MG63 (cell line): ENCODE results near the gene CHD5. TPM values are rescaled to one million over a fixed set of nuclear protein-coding genes. Genes with fewer than 3 reads are reported as not detected.

ENCODE experiments used
- DNase-seq: peaks from one replicate; pipeline ENCODE4 v3.0.0-alpha.2; 2020
- H3K27me3 ChIP-seq: fragments of 250-450 bp; sonication (Bioruptor Pico); 2 replicates; pipeline ENCODE4 v1.5.1; 2020; ENCODE audit warnings: mild to moderate bottlenecking, moderate library complexity
- H3K36me3 ChIP-seq: fragments of 250-450 bp; sonication (Bioruptor Pico); 2 replicates; pipeline ENCODE4 v1.5.1; 2020; ENCODE audit warnings: mild to moderate bottlenecking, moderate library complexity
- H3K4me3 ChIP-seq: fragments of 250-450 bp; sonication (Bioruptor Pico); 2 replicates; pipeline ENCODE4 v1.5.1; 2020; ENCODE audit warnings: mild to moderate bottlenecking, moderate library complexity
- H3K9me3 ChIP-seq: fragments of 250-450 bp; sonication (Bioruptor Pico); 2 replicates; pipeline ENCODE4 v1.5.1; 2020; ENCODE audit warnings: mild to moderate bottlenecking, moderate library complexity
- total RNA-seq: library from RNA; depleted of rRNA; stranded (reverse); fragments of >200 nt; shearing (Covaris generic); gene quantifications from 2 replicates; pipeline ENCODE4 v1.2.3, GENCODE V29; 2014; ENCODE audit warnings: low replicate concordance

The CHD5 gene
- total RNA-seq, 1 experiment from 2014 or later: 0.23 TPM

GRCh38 chr1:6181347-6181770 is 1.2 kb upstream of the CHD5 start:
- Histone ChIP-seq H3K36me3 (peaks cover 22% of the 10 kb centered on the region), H3K4me3 (no peak overlapping the region), H3K9me3 (no peaks in the 10 kb centered on the region), H3K27me3 (0 out of 2 replicates have a peak, but pooled peaks cover 2% of the 10 kb centered on the region)
- DNase-seq: no peak

- Histone ChIP-seq H3K9me3 (no peaks in the 10 kb centered on the region), H3K27me3 (0 out of 2 replicates have a peak, but pooled peaks cover 2% of the 10 kb centered on the region), H3K36me3 (peaks cover 19% of the 10 kb centered on the region), H3K4me3 (no peak overlapping the region)
- DNase-seq: no peak
These were observed 688 bp upstream of the CHD5 start for GRCh38 chr1:6180707-6181311.

GRCh38 chr1:6179564-6180175 is 451 bp downstream of the CHD5 start:
- H3K9me3 ChIP-seq: no peaks in the 10 kb centered on the region
- peaks cover 7% of the 10 kb centered on the region for H3K36me3 ChIP-seq
- no peak overlapping the region for H3K4me3 ChIP-seq
- no peak for DNase-seq
- 0 out of 2 replicates have a peak, but pooled peaks cover 2% of the 10 kb centered on the region for H3K27me3 ChIP-seq

GRCh38 chr1:6178751-6179563 is 1.2 kb downstream of the CHD5 start:
- Histone ChIP-seq H3K27me3 (0 out of 2 replicates have a peak, but pooled peaks cover 2% of the 10 kb centered on the region), H3K9me3 (no peaks in the 10 kb centered on the region), H3K4me3 (no peak overlapping the region), H3K36me3 (peaks cover under 1% of the 10 kb centered on the region)
- no peak for DNase-seq

- Histone ChIP-seq H3K27me3 (0 out of 2 replicates have a peak, but pooled peaks cover 2% of the 10 kb centered on the region), H3K9me3 (no peaks in the 10 kb centered on the region), H3K4me3 (no peak overlapping the region), H3K36me3 (no peaks in the 10 kb centered on the region)
- DNase-seq: no peak
These were observed 2.3 kb downstream of the CHD5 start for GRCh38 chr1:6177681-6178380.

- Histone ChIP-seq H3K9me3 (no peaks in the 10 kb centered on the region), H3K4me3 (no peak overlapping the region), H3K36me3 (no peaks in the 10 kb centered on the region), H3K27me3 (0 out of 2 replicates have a peak, but pooled peaks cover 2% of the 10 kb centered on the region)
- no peak for DNase-seq
These were observed 3.3 kb downstream of the CHD5 start for GRCh38 chr1:6176779-6177178.

GRCh38 chr1:6175411-6175828 is 4.7 kb downstream of the CHD5 start:
- no peaks in the 10 kb centered on the region for H3K9me3 ChIP-seq
- no peaks in the 10 kb centered on the region for H3K36me3 ChIP-seq
- 0 out of 2 replicates have a peak, but pooled peaks cover 2% of the 10 kb centered on the region for H3K27me3 ChIP-seq
- no peak for DNase-seq
- no peak overlapping the region for H3K4me3 ChIP-seq

GRCh38 chr1:6174621-6175410 is 5.3 kb downstream of the CHD5 start:
- Histone ChIP-seq H3K36me3 (no peaks in the 10 kb centered on the region), H3K9me3 (no peaks in the 10 kb centered on the region), H3K4me3 (no peak overlapping the region), H3K27me3 (0 out of 2 replicates have a peak, but pooled peaks cover 2% of the 10 kb centered on the region)
- DNase-seq: no peak

GRCh38 chr1:6172549-6172948 is 7.6 kb downstream of the CHD5 start:
- no peak for DNase-seq
- Histone ChIP-seq H3K9me3 (no peaks in the 10 kb centered on the region), H3K27me3 (no peaks in the 10 kb centered on the region), H3K36me3 (no peaks in the 10 kb centered on the region), H3K4me3 (no peak overlapping the region)

GRCh38 chr1:6171548-6172124 is 8.5 kb downstream of the CHD5 start:
- H3K27me3 ChIP-seq: no peaks in the 10 kb centered on the region
- no peak for DNase-seq
- H3K4me3 ChIP-seq: no peak overlapping the region
- no peaks in the 10 kb centered on the region for H3K9me3 ChIP-seq
- no peaks in the 10 kb centered on the region for H3K36me3 ChIP-seq

- DNase-seq: no peak
- Histone ChIP-seq H3K4me3 (no peak overlapping the region), H3K27me3 (no peaks in the 10 kb centered on the region), H3K9me3 (no peaks in the 10 kb centered on the region), H3K36me3 (no peaks in the 10 kb centered on the region)
These were observed 9.3 kb downstream of the CHD5 start for GRCh38 chr1:6170742-6171201.

- H3K4me3 ChIP-seq: no peak overlapping the region
- H3K36me3 ChIP-seq: no peaks in the 10 kb centered on the region
- no peaks in the 10 kb centered on the region for H3K27me3 ChIP-seq
- no peak for DNase-seq
- no peaks in the 10 kb centered on the region for H3K9me3 ChIP-seq
These were observed 9.9 kb downstream of the CHD5 start for GRCh38 chr1:6170116-6170741.

GRCh38 chr1:6168947-6169586 is 11.1 kb downstream of the CHD5 start:
- no peaks in the 10 kb centered on the region for H3K36me3 ChIP-seq
- H3K9me3 ChIP-seq: no peaks in the 10 kb centered on the region
- H3K4me3 ChIP-seq: no peak overlapping the region
- H3K27me3 ChIP-seq: no peaks in the 10 kb centered on the region
- no peak for DNase-seq

GRCh38 chr1:6167391-6168303 is 12.5 kb downstream of the CHD5 start:
- H3K36me3 ChIP-seq: no peaks in the 10 kb centered on the region
- H3K27me3 ChIP-seq: no peaks in the 10 kb centered on the region
- DNase-seq: no peak
- no peaks in the 10 kb centered on the region for H3K9me3 ChIP-seq
- no peak overlapping the region for H3K4me3 ChIP-seq
